HCT116 (cell line): ENCODE data around the gene NOBOX. TPM values are rescaled to one million over a fixed set of nuclear protein-coding genes. Genes with fewer than 3 reads are reported as not detected.

Source experiments
- total RNA-seq: library from RNA; stranded (reverse); gene quantifications from one replicate; pipeline ENCODE4 v1.2.1, GENCODE V29; 2021; ENCODE audit not compliant: unreplicated experiment

The NOBOX gene
- total RNA-seq, 1 experiment from 2014 or later = not detected

Other genes with a start within 250 kb of the NOBOX start
- 6.0 TPM for gene CTAGE4, start 220.2 kb downstream of the NOBOX start, total RNA-seq
- gene ARHGEF35, start 207.9 kb downstream of the NOBOX start, total RNA-seq = 17.4 TPM
- gene OR2A42, start 164.1 kb downstream of the NOBOX start, total RNA-seq = not detected
- 8.1 TPM for gene OR2A7, start 138.9 kb downstream of the NOBOX start, total RNA-seq
- gene CTAGE8, start 134.4 kb downstream of the NOBOX start, total RNA-seq = 6.1 TPM
- not detected for gene OR2A1, start 91.3 kb downstream of the NOBOX start, total RNA-seq
- 44.2 TPM for gene ARHGEF5, start 48.3 kb downstream of the NOBOX start, total RNA-seq